HT-29 (cell line): ENCODE data around the gene ARCN1. TPM values are rescaled to one million over a fixed set of nuclear protein-coding genes. Genes with fewer than 3 reads are reported as not detected.
"Not testable (repeated sequence)": the region's sequence is repeated elsewhere in the genome, so short reads cannot be mapped to it uniquely, and the experiment has no call there.

Experiments used
- DNase-seq: peaks from one replicate; pipeline ENCODE4 v3.0.0-alpha.2; 2015; ENCODE audit warnings: low spot score
- total RNA-seq: library from RNA; depleted of rRNA; stranded (reverse); fragments of >200 nt; shearing (Covaris generic); gene quantifications from 2 replicates; pipeline ENCODE4 v1.2.3, GENCODE V29; 2014

The ARCN1 gene
- total RNA-seq, 1 experiment from 2014 or later = 84.9 TPM

DNA sequence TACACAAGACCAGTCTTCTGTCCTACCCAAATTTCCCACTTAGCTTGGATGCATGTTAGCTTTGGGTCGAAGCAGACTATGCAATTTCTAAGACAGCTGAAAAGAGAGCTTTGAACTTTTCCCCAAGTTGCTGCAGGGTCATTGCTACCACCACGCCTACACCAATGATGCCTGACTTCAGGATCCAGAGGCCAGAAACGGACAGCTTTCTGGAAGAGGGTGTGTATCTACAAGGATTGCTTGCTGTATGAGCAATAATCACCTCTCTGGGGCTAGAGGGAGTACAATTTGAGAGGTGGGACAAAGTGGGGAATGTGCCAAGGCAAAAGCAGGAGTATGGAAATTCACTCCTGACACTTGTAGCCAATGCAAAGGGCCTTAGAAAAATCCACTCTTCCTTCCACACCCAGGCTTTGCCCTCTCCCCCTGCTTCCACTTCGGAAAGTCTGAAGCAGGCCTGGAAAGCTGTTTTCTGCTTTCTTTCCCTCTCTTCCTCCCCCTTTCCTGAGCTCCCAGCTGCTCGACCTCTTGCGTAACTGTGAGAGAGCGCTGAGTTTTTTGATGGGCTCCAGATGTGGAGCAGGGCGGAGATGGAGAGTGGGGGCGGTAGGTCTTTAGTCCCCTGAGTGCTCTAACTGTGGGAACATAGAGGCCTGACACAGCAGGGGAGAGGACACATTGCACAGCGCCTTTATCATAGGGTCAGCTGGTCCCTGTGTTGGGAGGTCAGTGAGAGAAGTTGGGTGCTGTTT is 33.1 kb downstream of the ARCN1 start:
- no peak for DNase-seq

- DNase-seq = no peak
These were observed 34.1 kb downstream of the ARCN1 start for GRCh38 chr11:118606157-118606843.

DNA sequence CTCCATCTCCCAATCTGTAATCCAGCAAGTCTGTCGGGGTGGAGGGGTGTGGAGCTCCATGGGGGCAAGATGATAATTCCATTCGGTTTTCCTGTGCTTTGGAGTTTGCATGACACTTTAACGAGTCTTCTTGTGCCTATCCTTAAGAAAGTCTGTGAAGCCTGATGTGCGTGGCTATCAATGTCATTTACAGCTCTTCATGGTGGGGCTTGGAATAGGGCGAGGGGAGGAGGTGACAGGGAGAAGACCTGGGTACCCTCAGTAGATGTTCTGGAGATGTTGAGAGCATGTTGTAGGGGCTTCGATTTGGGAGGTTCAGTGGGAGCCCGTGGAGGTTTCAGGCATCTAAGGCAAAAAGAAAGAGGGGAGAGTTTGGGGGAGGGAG is 34.6 kb downstream of the ARCN1 start:
- DNase-seq = no peak

- DNase-seq = peak; percentile 77
These were observed 35.5 kb downstream of the ARCN1 start, which contains the start of gene PHLDB1 for GRCh38 chr11:118607401-118608359. Gene PHLDB1, plus strand, starts transcription at chr11:118607615. Its CDS starts 6,222 bp downstream, at chr11:118613837.

GRCh38 chr11:118608360-118609227 is 36.4 kb downstream of the ARCN1 start:
- peak; percentile 45 for DNase-seq

GRCh38 chr11:118609380-118610224 is 37.4 kb downstream of the ARCN1 start:
- no peak for DNase-seq

DNA sequence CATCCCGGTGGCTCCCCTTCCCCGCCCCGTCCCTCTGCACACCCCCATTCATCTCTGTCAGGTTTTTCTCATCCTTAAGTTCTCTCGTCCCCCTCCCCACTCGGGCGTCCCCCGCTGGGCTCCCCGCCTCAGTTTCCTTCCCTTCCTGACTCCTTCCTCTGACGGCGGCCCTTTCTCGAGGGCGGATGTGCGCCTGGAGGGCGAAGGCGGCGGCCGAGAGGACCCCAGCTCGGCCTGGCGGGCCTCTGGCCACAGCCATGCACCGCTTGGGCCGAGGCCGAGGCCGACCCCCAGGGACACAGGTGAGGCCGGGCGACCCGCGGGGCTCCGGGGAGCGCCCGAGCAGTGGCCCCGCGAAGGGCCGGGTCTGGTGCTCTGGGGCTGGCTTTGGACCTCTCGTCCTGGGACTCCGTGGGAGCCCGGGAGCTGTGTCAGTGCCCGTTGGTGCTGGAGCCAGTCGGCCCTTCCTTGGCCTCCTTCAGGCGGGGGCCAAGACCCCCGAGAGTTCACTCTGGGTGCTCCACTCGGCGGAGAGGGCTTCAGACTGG is 38.1 kb downstream of the ARCN1 start:
- no peak for DNase-seq

- peak; percentile 89 for DNase-seq
These were observed 38.7 kb downstream of the ARCN1 start for GRCh38 chr11:118610773-118611432.

- DNase-seq = not testable (repeated sequence)
These were observed 39.2 kb downstream of the ARCN1 start for GRCh38 chr11:118611433-118611795.

DNA sequence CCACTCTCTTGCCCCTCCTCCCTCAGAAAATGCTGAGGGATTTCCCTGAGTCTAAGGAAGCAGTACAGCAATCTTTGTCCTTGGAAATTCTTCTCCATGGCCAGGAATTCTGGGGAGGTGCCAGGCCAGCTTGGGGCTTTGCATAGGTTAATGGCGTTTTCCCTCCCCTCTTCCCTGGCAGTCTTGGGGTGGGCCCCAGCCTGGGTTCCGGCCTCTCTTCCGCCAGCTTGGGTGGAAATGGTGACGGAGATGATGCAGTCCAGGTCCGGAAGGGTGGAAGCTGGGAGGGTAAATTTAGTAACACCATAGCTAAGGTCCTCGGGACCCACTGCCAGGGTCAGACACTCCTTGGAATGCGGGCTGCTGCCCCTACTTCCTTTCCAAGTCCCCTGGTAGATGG is 40.2 kb downstream of the ARCN1 start:
- no peak for DNase-seq

- no peak for DNase-seq
These were observed 42.3 kb downstream of the ARCN1 start for GRCh38 chr11:118614511-118614910.

GRCh38 chr11:118615282-118615975 is 43.2 kb downstream of the ARCN1 start:
- peak; percentile 48 for DNase-seq

GRCh38 chr11:118615976-118616371 is 43.8 kb downstream of the ARCN1 start:
- DNase-seq = no peak

- DNase-seq = peak; percentile 86
These were observed 46.1 kb downstream of the ARCN1 start for GRCh38 chr11:118618115-118618990.

DNA sequence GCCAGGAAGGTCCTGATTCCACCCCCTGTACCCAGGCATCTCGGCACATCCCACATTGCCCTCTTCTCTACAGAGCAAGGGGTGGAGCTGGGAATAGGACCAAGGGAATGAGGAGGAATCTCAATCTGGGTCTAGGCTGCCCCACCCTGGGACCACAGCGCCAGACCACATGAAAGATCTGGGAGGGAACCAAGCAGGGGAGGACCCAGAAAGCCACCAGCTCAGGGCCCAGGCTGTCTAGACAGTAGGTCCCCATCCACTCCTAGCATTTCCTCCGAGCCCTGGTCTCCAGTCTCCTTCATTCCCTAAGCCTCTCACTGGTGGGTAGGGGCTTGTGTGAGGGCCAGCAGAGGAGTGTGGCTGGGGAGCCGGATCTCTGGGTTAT is 46.8 kb downstream of the ARCN1 start:
- peak; percentile 93 for DNase-seq

GRCh38 chr11:118619444-118620197 is 47.4 kb downstream of the ARCN1 start:
- DNase-seq = peak; percentile 95
